OCI-LY3 (cell line): ENCODE measurements around the gene KRT4.

Experiments used
- H2AFZ ChIP-seq: fragments of 200-600, 300-600 bp; shearing (Covaris generic); 2 replicates; pipeline ENCODE4 v1.6.0; 2014; ENCODE audit warnings: antibody characterized with exemption, low read depth, low read length
- H3K27ac ChIP-seq: fragments of 200-600, 300-600 bp; sonication (generic); 2 replicates; pipeline ENCODE4 v1.5.1; 2014; ENCODE audit warnings: mild to moderate bottlenecking, low read length, moderate library complexity, mixed read lengths
- H3K27me3 ChIP-seq: fragments of 200-600, 300-600 bp; sonication (generic); 2 replicates; pipeline ENCODE4 v1.6.1; 2014; ENCODE audit warnings: low read depth, low read length, mixed read lengths
- H3K36me3 ChIP-seq: fragments of 200-600, 300-600 bp; sonication (generic); replicated peaks from 2 replicates; pipeline ENCODE3; 2014; ENCODE audit warnings: low read depth, low read length, mixed read lengths
- H3K4me1 ChIP-seq: fragments of 300-600, 200-600 bp; sonication (generic); 2 replicates; pipeline ENCODE4 v1.6.1; 2014; ENCODE audit warnings: low read length, mixed read lengths
- H3K4me2 ChIP-seq: fragments of 200-600, 300-600 bp; sonication (generic); 2 replicates; pipeline ENCODE4 v1.6.1; 2014; ENCODE audit warnings: low read length, mixed read lengths
- H3K4me3 ChIP-seq: fragments of 300-600, 200-600 bp; sonication (generic); 2 replicates; pipeline ENCODE4 v1.5.1; 2014; ENCODE audit warnings: antibody characterized with exemption, mild to moderate bottlenecking, low read length, moderate library complexity
- H3K79me2 ChIP-seq: fragments of 300-600, 200-600 bp; shearing (Covaris generic); 2 replicates; pipeline ENCODE4 v1.6.1; 2014; ENCODE audit warnings: mild to moderate bottlenecking, low read length, mixed read lengths
- H3K9ac ChIP-seq: fragments of 300-600, 200-600 bp; shearing (Covaris generic); 2 replicates; pipeline ENCODE4 v1.6.0; 2014; ENCODE audit warnings: mild to moderate bottlenecking, low read length, moderate library complexity
- H3K9me3 ChIP-seq: fragments of 200-600, 300-600 bp; shearing (Covaris generic); 2 replicates; pipeline ENCODE4 v1.6.1; 2014; ENCODE audit warnings: low read length, mixed read lengths; ENCODE audit not compliant: insufficient read depth
- H4K20me1 ChIP-seq: fragments of 200-600, 300-600 bp; sonication (generic); 2 replicates; pipeline ENCODE4 v1.6.1; 2016; ENCODE audit warnings: low read length, mixed read lengths; ENCODE audit not compliant: insufficient read depth
- CTCF ChIP-seq: fragments of 200-600, 300-600 bp; sonication (generic); IDR thresholded peaks from 2 replicates; pipeline ENCODE4 v1.5.1; 2014; ENCODE audit warnings: antibody characterized with exemption, low read length, low read depth
- EZH2phosphoT487 ChIP-seq: fragments of 200-600 bp; shearing (Covaris generic); IDR thresholded peaks from 2 replicates; pipeline ENCODE4 v1.6.1; 2018; ENCODE audit warnings: antibody characterized with exemption, mixed run types, low read depth

The KRT4 gene

GRCh38 chr12:52818887-52819420, 5.0 kb upstream of the KRT4 start:
- peaks cover 37% of the 10 kb centered on the region for H3K27me3 ChIP-seq
- no peak overlapping the region for H2AFZ ChIP-seq

GRCh38 chr12:52818388-52818787, 4.5 kb upstream of the KRT4 start:
- H4K20me1 ChIP-seq, result no peaks in the 10 kb centered on the region
- no peaks in the 10 kb centered on the region for H3K9me3 ChIP-seq
- no peak for TF ChIP-seq CTCF
- no peak for TF ChIP-seq EZH2phosphoT487
- H3K4me2 ChIP-seq, result no peak overlapping the region
- no peak overlapping the region for H3K27ac ChIP-seq
- no peak overlapping the region for H3K4me3 ChIP-seq
- peaks cover 37% of the 10 kb centered on the region for H3K27me3 ChIP-seq
- H3K4me1 ChIP-seq, result no peaks in the 10 kb centered on the region
- H2AFZ ChIP-seq, result no peak overlapping the region
- no peak overlapping the region for H3K9ac ChIP-seq
- no peaks in the 10 kb centered on the region for H3K36me3 ChIP-seq
- no peaks in the 10 kb centered on the region for H3K79me2 ChIP-seq

More at GRCh38 chr12:52818887-52819420, 5.0 kb upstream of the KRT4 start:
- Histone ChIP-seq H3K4me1 (no peaks in the 10 kb centered on the region), H3K36me3 (no peaks in the 10 kb centered on the region), H4K20me1 (no peaks in the 10 kb centered on the region), H3K9me3 (no peaks in the 10 kb centered on the region), H3K4me2 (no peak overlapping the region), H3K79me2 (no peaks in the 10 kb centered on the region), H3K4me3 (no peak overlapping the region), H3K27ac (no peak overlapping the region), H3K9ac (no peak overlapping the region)
- no peak for TF ChIP-seq EZH2phosphoT487
- TF ChIP-seq CTCF, result no peak

- Histone ChIP-seq H3K27ac (no peak overlapping the region), H3K4me3 (no peak overlapping the region), H2AFZ (no peak overlapping the region), H3K27me3 (peaks cover 37% of the 10 kb centered on the region), H3K79me2 (no peaks in the 10 kb centered on the region), H3K4me1 (no peaks in the 10 kb centered on the region), H3K9me3 (no peaks in the 10 kb centered on the region), H3K36me3 (no peaks in the 10 kb centered on the region), H3K9ac (no peak overlapping the region), H3K4me2 (no peak overlapping the region), H4K20me1 (no peaks in the 10 kb centered on the region)
- TF ChIP-seq CTCF, result no peak
- no peak for TF ChIP-seq EZH2phosphoT487
These were observed 3.9 kb upstream of the KRT4 start for GRCh38 chr12:52817699-52818238.

GRCh38 chr12:52817003-52817698, 3.2 kb upstream of the KRT4 start:
- Histone ChIP-seq H3K9me3 (no peaks in the 10 kb centered on the region), H3K4me3 (no peak overlapping the region), H3K9ac (no peak overlapping the region), H3K27ac (no peak overlapping the region), H3K4me2 (no peak overlapping the region), H3K79me2 (no peaks in the 10 kb centered on the region), H4K20me1 (no peaks in the 10 kb centered on the region), H2AFZ (no peak overlapping the region), H3K4me1 (no peaks in the 10 kb centered on the region), H3K36me3 (no peaks in the 10 kb centered on the region), H3K27me3 (peaks cover 33% of the 10 kb centered on the region)
- TF ChIP-seq CTCF (no peak), EZH2phosphoT487 (no peak)
